ENCODE results near the gene MED13L. TPM values are rescaled to one million over a fixed set of nuclear protein-coding genes. Genes with fewer than 3 reads are reported as not detected.

The MED13L gene
- total RNA-seq, 2 experiments from 2014 or later: 25.7 to 40.1 TPM

GRCh38 chr12:115960868-115961802, 316.4 kb downstream of the MED13L start:
- peaks cover 26% of the 10 kb centered on the region; the same call in 1 of the 2 replicates for H3K36me3 ChIP-seq (ENCODE audit: insufficient read depth, low read length)
- CTCF ChIA-PET (ENCODE audit: unreplicated experiment): no interaction called here
- intact Hi-C loops (cut with micrococcal nuclease; ENCODE audit: unreplicated experiment): no loop called here

GRCh38 chr12:115957686-115958290, 319.7 kb downstream of the MED13L start:
- H3K27ac ChIP-seq (ENCODE audit: low read depth, low read length, poor library complexity, severe bottlenecking): no peak overlapping the region
- CTCF ChIA-PET (ENCODE audit: unreplicated experiment): no interaction called here
- no peaks in the 10 kb centered on the region for H3K79me2 ChIP-seq (ENCODE audit: insufficient read depth, low read depth, low read length)
- no peaks in the 10 kb centered on the region for H3K4me1 ChIP-seq (ENCODE audit: insufficient read depth, low read length, poor library complexity, severe bottlenecking)
- H2AFZ ChIP-seq (ENCODE audit: low read length): no peak overlapping the region
- no peak overlapping the region for H3K4me2 ChIP-seq (ENCODE audit: low read length)
- H3K36me3 ChIP-seq (ENCODE audit: insufficient read depth, low read length): peaks cover 16% of the 10 kb centered on the region; the same call in 1 of the 2 replicates
- H3K9me2 ChIP-seq (ENCODE audit: insufficient read depth, low read length): no peaks in the 10 kb centered on the region
- no peaks in the 10 kb centered on the region for H4K20me1 ChIP-seq (ENCODE audit: insufficient read depth, low read length)
- intact Hi-C loops (cut with micrococcal nuclease; ENCODE audit: unreplicated experiment): no loop called here
- H3K4me3 ChIP-seq (ENCODE audit: low read depth, low read length, poor library complexity, severe bottlenecking): no peak overlapping the region
- TF ChIP-seq EZH2phosphoT487 (IDR thresholded peaks at IDR 0.05; ENCODE audit: borderline replicate concordance, low read depth, low read length) (no peak), CTCF (conservative IDR thresholded peaks at IDR 0.05; ENCODE audit: low read length) (no peak)
- POLR2A ChIA-PET: interaction anchor here (1.2 kb wide), 1 partner anchor 10 kb away, joined by 4 read pairs; no protein-coding TSS in a partner anchor
- no peaks in the 10 kb centered on the region for H3K9me3 ChIP-seq (ENCODE audit: low read length)
- DNase-seq (ENCODE audit: low spot score): no peak
- BruUV-seq (replicated peaks): no TSS peak

More at GRCh38 chr12:115960868-115961802, 316.4 kb downstream of the MED13L start:
- Histone ChIP-seq H2AFZ (ENCODE audit: low read length) (no peak overlapping the region), H3K9me2 (ENCODE audit: insufficient read depth, low read length) (no peaks in the 10 kb centered on the region), H3K4me2 (ENCODE audit: low read length) (no peak overlapping the region), H3K79me2 (ENCODE audit: insufficient read depth, low read depth, low read length) (no peaks in the 10 kb centered on the region), H3K9me3 (ENCODE audit: low read length) (no peaks in the 10 kb centered on the region), H3K4me3 (ENCODE audit: low read depth, low read length, poor library complexity, severe bottlenecking) (no peak overlapping the region), H4K20me1 (ENCODE audit: insufficient read depth, low read length) (no peaks in the 10 kb centered on the region), H3K4me1 (ENCODE audit: insufficient read depth, low read length, poor library complexity, severe bottlenecking) (no peaks in the 10 kb centered on the region), H3K27ac (ENCODE audit: low read depth, low read length, poor library complexity, severe bottlenecking) (no peak overlapping the region)
- BruUV-seq (replicated peaks): no TSS peak
- TF ChIP-seq EZH2phosphoT487 (IDR thresholded peaks at IDR 0.05; ENCODE audit: borderline replicate concordance, low read depth, low read length): no peak
- TF ChIP-seq CTCF (conservative IDR thresholded peaks at IDR 0.05; ENCODE audit: low read length): no peak
- POLR2A ChIA-PET: no interaction called here
- no peak for DNase-seq (ENCODE audit: low spot score)

All from OCI-LY7 (cell line).